ENCODE data around the gene TPCN2. TPM values are rescaled to one million over a fixed set of nuclear protein-coding genes. Genes with fewer than 3 reads are reported as not detected.

The TPCN2 gene
- total RNA-seq, 2 experiments from 2014 or later = 16.0 to 17.0 TPM

- H3K4me1 Mint-ChIP-seq (ENCODE audit: low read depth) = peaks cover 13% of the 10 kb centered on the region
- H3K9me3 Mint-ChIP-seq = peaks cover 14% of the 10 kb centered on the region
- ChIA-PET CTCF (no interaction called here), POLR2A (no interaction called here)
- no peak overlapping the region for H3K27ac Mint-ChIP-seq
- H3K36me3 Mint-ChIP-seq (ENCODE audit: low read depth) = no peaks in the 10 kb centered on the region
- intact Hi-C loops (cut with micrococcal nuclease) = no loop called here
- no peak for DNase-seq
- no peak for TF ChIP-seq CTCF (IDR thresholded peaks at IDR 0.05)
- H3K4me3 Mint-ChIP-seq = no peak overlapping the region
- H3K27me3 Mint-ChIP-seq = peaks cover 3% of the 10 kb centered on the region
- ATAC-seq = no peak
Measured at GRCh38 chr11:69171476-69172240, 122.9 kb downstream of the TPCN2 start.

DNA sequence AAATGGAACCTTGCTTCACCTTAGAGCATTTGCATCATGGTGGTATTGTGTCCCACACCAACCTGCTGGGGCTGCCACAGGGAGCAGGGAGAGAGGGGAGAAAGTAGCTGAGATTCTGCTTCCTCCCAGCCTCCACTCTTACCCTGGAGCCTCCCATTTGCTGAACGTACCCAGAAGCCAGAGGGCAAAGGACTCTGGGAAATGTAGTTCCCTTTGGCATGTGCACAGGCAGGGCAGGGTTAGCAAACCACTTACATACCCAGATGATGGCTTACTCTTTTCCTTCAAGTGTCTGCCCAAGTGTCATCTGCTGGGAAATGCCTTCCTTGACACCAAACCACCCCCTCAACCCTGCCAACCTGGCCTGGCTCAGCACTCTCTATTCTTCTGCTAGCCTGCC, 123.9 kb downstream of the TPCN2 start:
- Mint-ChIP-seq H3K27me3 (peaks cover 2% of the 10 kb centered on the region), H3K9me3 (peaks cover 14% of the 10 kb centered on the region), H3K4me3 (no peak overlapping the region), H3K27ac (no peak overlapping the region), H3K4me1 (ENCODE audit: low read depth) (peaks cover 3% of the 10 kb centered on the region), H3K36me3 (ENCODE audit: low read depth) (no peaks in the 10 kb centered on the region)
- DNase-seq (no peak), ATAC-seq (peak; percentile 78)
- no peak for TF ChIP-seq CTCF (IDR thresholded peaks at IDR 0.05)
- CTCF ChIA-PET = no interaction called here
- POLR2A ChIA-PET = no interaction called here
- intact Hi-C loops (cut with micrococcal nuclease) = no loop called here

GRCh38 chr11:69173331-69173730, 124.6 kb downstream of the TPCN2 start:
- CTCF ChIA-PET = no interaction called here
- Mint-ChIP-seq H3K4me3 (no peak overlapping the region), H3K4me1 (ENCODE audit: low read depth) (peaks cover 1% of the 10 kb centered on the region), H3K9me3 (peaks cover 14% of the 10 kb centered on the region), H3K36me3 (ENCODE audit: low read depth) (no peaks in the 10 kb centered on the region), H3K27ac (no peak overlapping the region), H3K27me3 (no peaks in the 10 kb centered on the region)
- intact Hi-C loops (cut with micrococcal nuclease) = no loop called here
- POLR2A ChIA-PET = no interaction called here
- DNase-seq (no peak), ATAC-seq (no peak)
- no peak for TF ChIP-seq CTCF (IDR thresholded peaks at IDR 0.05)

GRCh38 chr11:69173925-69174581, 125.3 kb downstream of the TPCN2 start:
- Mint-ChIP-seq H3K4me3 (no peak overlapping the region), H3K4me1 (ENCODE audit: low read depth) (peaks cover 1% of the 10 kb centered on the region), H3K27me3 (no peaks in the 10 kb centered on the region), H3K27ac (no peak overlapping the region), H3K9me3 (peaks cover 14% of the 10 kb centered on the region), H3K36me3 (ENCODE audit: low read depth) (no peaks in the 10 kb centered on the region)
- ATAC-seq = no peak
- no peak for TF ChIP-seq CTCF (IDR thresholded peaks at IDR 0.05)
- CTCF ChIA-PET = no interaction called here
- POLR2A ChIA-PET = no interaction called here
- intact Hi-C loops (cut with micrococcal nuclease) = no loop called here
- no peak for DNase-seq

DNA sequence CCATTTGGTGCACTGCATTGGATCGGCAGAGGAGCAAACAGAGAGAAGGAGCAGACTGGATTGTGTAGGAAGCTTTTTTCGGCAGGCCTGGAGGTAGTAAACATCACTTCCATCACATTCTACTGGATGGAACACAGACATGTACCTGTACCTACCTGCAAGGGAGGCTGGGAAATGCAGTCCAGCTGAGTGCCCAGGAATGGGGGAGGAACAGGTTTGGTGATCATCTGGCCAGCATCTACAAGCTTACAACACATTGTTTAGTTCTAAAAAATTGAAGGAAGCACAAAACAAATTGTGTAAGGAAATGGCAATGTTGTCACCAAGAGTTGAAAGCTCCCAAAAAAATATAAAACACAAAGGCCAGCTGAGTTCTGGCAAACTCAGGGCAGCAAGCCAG, 126.1 kb downstream of the TPCN2 start:
- POLR2A ChIA-PET = interaction anchor here (1.1 kb wide), 1 partner anchor 41 kb away, joined by 3 read pairs; no protein-coding TSS in a partner anchor
- Mint-ChIP-seq H3K27ac (no peak overlapping the region), H3K27me3 (no peaks in the 10 kb centered on the region), H3K4me1 (ENCODE audit: low read depth) (peaks cover 1% of the 10 kb centered on the region), H3K4me3 (no peak overlapping the region), H3K9me3 (peaks cover 14% of the 10 kb centered on the region), H3K36me3 (ENCODE audit: low read depth) (no peaks in the 10 kb centered on the region)
- intact Hi-C loops (cut with micrococcal nuclease) = no loop called here
- no peak for DNase-seq
- no peak for TF ChIP-seq CTCF (IDR thresholded peaks at IDR 0.05)
- CTCF ChIA-PET = interaction anchor here (0.5 kb wide), 1 partner anchor 130 kb away, joined by 3 read pairs; no protein-coding TSS in a partner anchor
- no peak for ATAC-seq
